K562 (cell line): ENCODE measurements around the gene PCK1. TPM values are rescaled to one million over a fixed set of nuclear protein-coding genes. Genes with fewer than 3 reads are reported as not detected.
A peak's percentile ranks its signal among the peaks of the same experiment; 100 is the strongest.

Source experiments
- BRCA1 ChIP-seq, 2 experiments: fragments of 450-650 bp in 1 of 2; sonication (generic) in 1 of 2; formaldehyde crosslinking in 1 of 2; IDR thresholded peaks; 2 replicates each; pipeline versions ENCODE4 v1.5.0 to v1.6.1; 2017 to 2020; ENCODE audit warnings: mild to moderate bottlenecking in 1 of 2, missing genetic modification reagents in 1 of 2
- BRF1 ChIP-seq: IDR thresholded peaks from 3 replicates; pipeline ENCODE4 v1.6.1; 2011; ENCODE audit warnings: borderline replicate concordance, mild to moderate bottlenecking; ENCODE audit not compliant: insufficient read length; ENCODE audit errors: extremely low read depth
- COPS2 ChIP-seq: fragments of 450-650 bp; conservative IDR thresholded peaks from 2 replicates; pipeline ENCODE4 v1.6.1; 2016; ENCODE audit warnings: mild to moderate bottlenecking, moderate library complexity
- GATAD2A ChIP-seq: fragments of 450-650 bp; IDR thresholded peaks from 2 replicates; pipeline ENCODE4 v1.6.1; 2017
- IRF2 ChIP-seq: sonication (generic); formaldehyde crosslinking; IDR thresholded peaks from 2 replicates; pipeline ENCODE4 v1.8.1; 2022; ENCODE audit warnings: mild to moderate bottlenecking, missing genetic modification reagents
- JUN ChIP-seq, 2 experiments: sonication (generic) in 1 of 2; formaldehyde crosslinking in 1 of 2; IDR thresholded peaks; 2 replicates each; pipeline versions ENCODE4 v1.6.1 to v1.8.0; 2012 to 2022; ENCODE audit warnings: borderline replicate concordance in 2 of 2, mild to moderate bottlenecking in 2 of 2, improper control_type of control experiment in 1 of 2, low read depth in 1 of 2, low read length in 1 of 2, missing genetic modification reagents in 1 of 2
- LARP7 ChIP-seq: fragments of 450-650 bp; IDR thresholded peaks from 2 replicates; pipeline ENCODE4 v1.6.1; 2016
- MAFK ChIP-seq: IDR thresholded peaks from 2 replicates; pipeline ENCODE4 v1.6.1; 2011; ENCODE audit warnings: low read length, improper control_type of control experiment
- MYC ChIP-seq, 2 experiments: fragments of 250-450 bp in 1 of 2; sonication (Bioruptor Pico) in 1 of 2; IDR thresholded peaks; 2 replicates each; pipeline versions ENCODE4 v1.5.1 to v1.6.1; 2012 to 2021; ENCODE audit warnings: low read depth in 2 of 2, borderline replicate concordance in 1 of 2, improper control_type of control experiment in 1 of 2, low read length in 1 of 2, mild to moderate bottlenecking in 1 of 2, moderate library complexity in 1 of 2
- NFIC ChIP-seq: fragments of 450-650 bp; IDR thresholded peaks from 2 replicates; pipeline ENCODE4 v1.6.1; 2017; ENCODE audit warnings: mild to moderate bottlenecking, inconsistent platforms
- POLR2G ChIP-seq: fragments of 200-400 bp; formaldehyde crosslinking; IDR thresholded peaks from 2 replicates; pipeline ENCODE4 v1.6.1; 2017; ENCODE audit warnings: low read depth, mild to moderate bottlenecking, antibody characterized with exemption, low read length, moderate library complexity
- SREBF2 ChIP-seq: sonication (generic); formaldehyde crosslinking; IDR thresholded peaks from 2 replicates; pipeline ENCODE4 v1.4.0; 2020; ENCODE audit warnings: mild to moderate bottlenecking, missing genetic modification reagents
- ZBTB12 ChIP-seq: fragments of 250-450 bp; sonication (Bioruptor Pico); IDR thresholded peaks from 2 replicates; pipeline ENCODE4 v1.4.0; 2020
- ZFX ChIP-seq: sonication (generic); formaldehyde crosslinking; IDR thresholded peaks from 2 replicates; pipeline ENCODE4 v1.8.0; 2022; ENCODE audit warnings: mild to moderate bottlenecking, missing genetic modification reagents, moderate library complexity
- polyA plus RNA-seq, 8 experiments: library from polyadenylated mRNA; depleted of rRNA in 4 of 8; stranded (reverse) in 5 of 8; unstranded in 3 of 8; fragments of >200 nt; fragmentation: Nextera tagmentation in 2 of 8; fragmentation: Illumina TruSeq in 1 of 8; extraction: Ambion mirVana in 2 of 8; extraction: Trizol in 1 of 8; gene quantifications; 2 replicates each; pipeline versions ENCODE4 v1.2.1 to v1.2.3, GENCODE V29; 2011 to 2014; ENCODE audit warnings: inconsistent platforms in 1 of 8, missing spikeins in 1 of 8
- total RNA-seq, 7 experiments: library from RNA; depleted of rRNA in 6 of 7; stranded (reverse); fragments of >200 nt in 6 of 7; fragmentation: Illumina TruSeq in 2 of 7; extraction: Trizol in 2 of 7; gene quantifications; 2 replicates each; pipeline versions ENCODE4 v1.2.1 to v1.2.3, GENCODE V29; 2011 to 2021; ENCODE audit warnings: low replicate concordance in 1 of 7
- TF ChIP-seq, protein P1 (sequence below): sonication (generic); formaldehyde crosslinking; IDR thresholded peaks from 2 replicates; pipeline ENCODE4 v1.8.0; 2022; ENCODE audit warnings: mild to moderate bottlenecking, missing genetic modification reagents, borderline replicate concordance
- TF ChIP-seq, protein P2 (sequence below): fragments of 250-450 bp; sonication (Bioruptor Pico); IDR thresholded peaks from 2 replicates; pipeline ENCODE4 v1.4.0; 2020; ENCODE audit warnings: borderline replicate concordance
- TF ChIP-seq, protein P3 (sequence below): fragments of 250-450 bp; sonication (Bioruptor Pico); IDR thresholded peaks from 2 replicates; pipeline ENCODE4 v1.8.0; 2021; ENCODE audit warnings: moderate library complexity, mild to moderate bottlenecking, inconsistent platforms

The PCK1 gene
- total and polyA plus RNA-seq, 9 of the 15 experiments (the other 6 are each of a cell fraction or from before 2014, with no cell fraction given), result 0.05 to 0.73 (median 0.15) TPM

DNA sequence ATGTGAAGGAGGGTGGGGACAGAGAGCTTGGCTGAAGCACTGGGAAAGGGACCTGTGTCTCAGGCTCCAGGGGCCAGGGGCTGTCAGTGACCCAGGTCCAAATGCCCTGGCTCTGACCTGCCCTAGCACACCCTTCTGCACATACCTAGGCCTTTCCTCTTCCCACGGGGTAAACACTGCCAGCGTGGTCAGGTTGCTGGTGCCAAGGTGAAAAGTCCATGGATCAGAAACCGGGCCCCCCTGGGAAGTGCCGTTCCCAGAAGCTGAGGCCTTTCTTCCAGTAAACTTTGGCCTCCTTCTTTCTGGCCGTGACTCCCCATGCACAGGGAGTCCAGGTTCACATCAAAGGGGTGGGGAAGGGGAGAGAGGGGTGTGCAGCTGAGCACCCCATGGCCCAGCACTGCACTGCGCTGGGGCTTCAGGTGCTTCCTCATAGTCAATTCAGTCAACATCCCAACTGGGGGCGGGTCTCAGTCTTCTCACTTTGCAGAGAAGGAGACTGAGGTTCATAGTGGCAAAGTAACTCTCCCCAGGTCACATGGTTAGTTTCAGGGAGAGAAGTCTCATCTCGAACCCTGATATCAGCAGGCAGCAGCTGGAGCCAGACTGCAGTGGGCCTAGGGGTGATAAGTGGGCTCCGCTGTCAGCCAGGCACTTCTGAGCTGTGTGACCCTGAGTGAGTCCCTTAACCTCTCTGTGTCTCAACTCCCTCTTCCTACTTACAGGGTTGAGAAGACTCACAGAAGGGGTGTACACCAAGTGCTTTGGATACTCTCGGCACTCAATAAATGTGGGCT lies 17.0 kb downstream of the PCK1 start (continued):
- TF ChIP-seq, protein P1, sequence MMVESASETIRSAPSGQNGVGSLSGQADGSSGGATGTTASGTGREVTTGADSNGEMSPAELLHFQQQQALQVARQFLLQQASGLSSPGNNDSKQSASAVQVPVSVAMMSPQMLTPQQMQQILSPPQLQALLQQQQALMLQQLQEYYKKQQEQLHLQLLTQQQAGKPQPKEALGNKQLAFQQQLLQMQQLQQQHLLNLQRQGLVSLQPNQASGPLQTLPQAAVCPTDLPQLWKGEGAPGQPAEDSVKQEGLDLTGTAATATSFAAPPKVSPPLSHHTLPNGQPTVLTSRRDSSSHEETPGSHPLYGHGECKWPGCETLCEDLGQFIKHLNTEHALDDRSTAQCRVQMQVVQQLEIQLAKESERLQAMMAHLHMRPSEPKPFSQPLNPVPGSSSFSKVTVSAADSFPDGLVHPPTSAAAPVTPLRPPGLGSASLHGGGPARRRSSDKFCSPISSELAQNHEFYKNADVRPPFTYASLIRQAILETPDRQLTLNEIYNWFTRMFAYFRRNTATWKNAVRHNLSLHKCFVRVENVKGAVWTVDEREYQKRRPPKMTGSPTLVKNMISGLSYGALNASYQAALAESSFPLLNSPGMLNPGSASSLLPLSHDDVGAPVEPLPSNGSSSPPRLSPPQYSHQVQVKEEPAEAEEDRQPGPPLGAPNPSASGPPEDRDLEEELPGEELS (CRISPR knock-in tag), result no peak
- TF ChIP-seq COPS2 (no peak), GATAD2A (no peak), ZFX (CRISPR knock-in tag) (no peak), IRF2 (no peak), MAFK (no peak), NFIC (peak; percentile 22; the same call in 1 of the 2 replicates), JUN (IDR thresholded peaks at IDR 0.05; ENCODE audit: borderline replicate concordance, low read depth, low read length) (no peak), JUN (CRISPR knock-in tag; IDR thresholded peaks at IDR 0.05; ENCODE audit: borderline replicate concordance) (no peak), LARP7 (no peak), SREBF2 (CRISPR knock-in tag) (no peak), BRCA1 (IDR thresholded peaks at IDR 0.05) (no peak), BRCA1 (CRISPR knock-in tag; IDR thresholded peaks at IDR 0.05) (no peak), MYC (IDR thresholded peaks at IDR 0.05; ENCODE audit: low read depth, low read length) (no peak), MYC (CRISPR knock-in tag; IDR thresholded peaks at IDR 0.05; ENCODE audit: borderline replicate concordance, low read depth) (no peak), POLR2G (no peak), BRF1 (no peak), ZBTB12 (CRISPR knock-in tag) (no peak)
- TF ChIP-seq, protein P2, sequence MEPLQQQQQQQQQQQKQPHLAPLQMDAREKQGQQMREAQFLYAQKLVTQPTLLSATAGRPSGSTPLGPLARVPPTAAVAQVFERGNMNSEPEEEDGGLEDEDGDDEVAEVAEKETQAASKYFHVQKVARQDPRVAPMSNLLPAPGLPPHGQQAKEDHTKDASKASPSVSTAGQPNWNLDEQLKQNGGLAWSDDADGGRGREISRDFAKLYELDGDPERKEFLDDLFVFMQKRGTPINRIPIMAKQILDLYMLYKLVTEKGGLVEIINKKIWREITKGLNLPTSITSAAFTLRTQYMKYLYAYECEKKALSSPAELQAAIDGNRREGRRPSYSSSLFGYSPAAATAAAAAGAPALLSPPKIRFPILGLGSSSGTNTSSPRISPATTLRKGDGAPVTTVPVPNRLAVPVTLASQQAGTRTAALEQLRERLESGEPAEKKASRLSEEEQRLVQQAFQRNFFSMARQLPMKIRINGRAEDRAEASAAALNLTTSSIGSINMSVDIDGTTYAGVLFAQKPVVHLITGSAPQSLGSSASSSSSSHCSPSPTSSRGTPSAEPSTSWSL (CRISPR knock-in tag), result no peak
- TF ChIP-seq, protein P3, sequence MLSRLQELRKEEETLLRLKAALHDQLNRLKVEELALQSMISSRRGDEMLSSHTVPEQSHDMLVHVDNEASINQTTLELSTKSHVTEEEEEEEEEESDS (CRISPR knock-in tag), result no peak
